Prostate gland (tissue), 2 donors: ENCODE data around the gene PPP4R3B. TPM values are rescaled to one million over a fixed set of nuclear protein-coding genes. Genes with fewer than 3 reads are reported as not detected.

Experiments used
- DNase-seq: peaks from one replicate; pipeline ENCODE4 v3.0.0-alpha.2; 2019; ENCODE audit warnings: low spot score
- H3K27ac ChIP-seq, 2 donors: fragments of 200-600 bp; sonication (generic); 2 replicates each; pipeline ENCODE4 v1.5.1; 2017 to 2019
- H3K27me3 ChIP-seq: fragments of 200-600 bp; sonication (generic); replicated peaks from 2 replicates; pipeline ENCODE4 v1.5.1; 2019; ENCODE audit not compliant: insufficient read depth
- H3K36me3 ChIP-seq, 2 donors: fragments of 200-600 bp; sonication (generic); 1 replicate in 1 of 2; 2 replicates in 1 of 2; pipeline versions ENCODE4 v1.5.1 to v1.8.1; 2017 to 2019
- H3K4me1 ChIP-seq: fragments of 200-600 bp; sonication (generic); replicated peaks from 2 replicates; pipeline ENCODE4 v1.5.1; 2019
- H3K4me3 ChIP-seq, 2 donors: fragments of 200-600 bp; sonication (generic); 2 replicates each; pipeline ENCODE4 v1.5.1; 2017 to 2019
- H3K9me3 ChIP-seq: fragments of 200-600 bp; sonication (generic); 2 replicates; pipeline ENCODE4 v1.5.1; 2017
- CTCF ChIP-seq, 4 experiments: fragments of 200-600 bp in 2 of 4; fragments of 450-650 bp in 2 of 4; sonication (generic) in 2 of 4; IDR thresholded peaks; 1 replicate in 3 of 4; 2 replicates in 1 of 4; pipeline ENCODE4 v1.5.1; 2016 to 2019; ENCODE audit warnings: antibody characterized with exemption in 4 of 4, mild to moderate bottlenecking in 2 of 4, moderate library complexity in 2 of 4
- POLR2A ChIP-seq: fragments of 450-650 bp; IDR thresholded peaks from one replicate; pipeline ENCODE4 v1.6.1; 2016; ENCODE audit warnings: antibody characterized with exemption, mild to moderate bottlenecking
- POLR2AphosphoS5 ChIP-seq: sonication (generic); formaldehyde crosslinking; IDR thresholded peaks from one replicate; pipeline ENCODE4 v1.6.1; 2017; ENCODE audit warnings: antibody characterized with exemption
- WGBS: methylation state at CpG from one replicate; pipeline ENCODE4 v1.1.5; 2018; 5-methylcytosine and 5-hydroxymethylcytosine counted together
- intact Hi-C: fragments of 100-400 bp; cut with DNase I; formaldehyde crosslinking; loops from one replicate; pipeline ENCODE4 v1.14.2; 2022
- total RNA-seq, 2 donors: library from RNA; depleted of rRNA; stranded (reverse); fragments of >200 nt; gene quantifications; one replicate each; pipeline ENCODE4 v1.1.0, GENCODE V29; 2016

PPP4R3B gene
- total RNA-seq, 2 donors from 2014 or later: 51.4 to 62.0 TPM

- no peaks in the 10 kb centered on the region for H3K36me3 ChIP-seq
- H3K27ac ChIP-seq: no peak overlapping the region
- no peak overlapping the region for H3K4me3 ChIP-seq
- no peak for TF ChIP-seq POLR2AphosphoS5
- TF ChIP-seq CTCF (IDR thresholded peaks at IDR 0.05): no peak
- TF ChIP-seq POLR2A: no peak
- intact Hi-C loops: no loop called here
- H3K4me1 ChIP-seq: no peaks in the 10 kb centered on the region
- H3K9me3 ChIP-seq: no peaks in the 10 kb centered on the region
- H3K27me3 ChIP-seq: no peaks in the 10 kb centered on the region
- DNase-seq: no peak
- 79% methylated on average over 8 of the region's 8 CpGs for WGBS
Measured at GRCh38 chr2:55609193-55609794, 8.1 kb downstream of the PPP4R3B start.

- TF ChIP-seq POLR2A (no peak), POLR2AphosphoS5 (no peak), CTCF (IDR thresholded peaks at IDR 0.05) (no peak)
- H3K27ac ChIP-seq: no peak overlapping the region
- no peak overlapping the region for H3K4me3 ChIP-seq
- intact Hi-C loops: no loop called here
- DNase-seq: no peak
- H3K36me3 ChIP-seq: no peaks in the 10 kb centered on the region
- H3K4me1 ChIP-seq: no peaks in the 10 kb centered on the region
- no peaks in the 10 kb centered on the region for H3K27me3 ChIP-seq
- WGBS: 96% methylated on average over 3 of the region's 3 CpGs
- no peaks in the 10 kb centered on the region for H3K9me3 ChIP-seq
Measured at GRCh38 chr2:55607717-55608116, 9.7 kb downstream of the PPP4R3B start.

GRCh38 chr2:55604027-55604565, 13.3 kb downstream of the PPP4R3B start:
- H3K9me3 ChIP-seq: no peaks in the 10 kb centered on the region
- no peaks in the 10 kb centered on the region for H3K36me3 ChIP-seq
- H3K27me3 ChIP-seq: no peaks in the 10 kb centered on the region
- no peak overlapping the region for H3K27ac ChIP-seq
- DNase-seq: no peak
- TF ChIP-seq CTCF (IDR thresholded peaks at IDR 0.05): no peak
- no peak for TF ChIP-seq POLR2A
- TF ChIP-seq POLR2AphosphoS5: no peak
- intact Hi-C loops: no loop called here
- H3K4me3 ChIP-seq: no peak overlapping the region
- no peaks in the 10 kb centered on the region for H3K4me1 ChIP-seq
- WGBS: 88% methylated on average over 1 of the region's 1 CpG

GRCh38 chr2:55601849-55602248, 15.6 kb downstream of the PPP4R3B start:
- no peak overlapping the region for H3K4me3 ChIP-seq
- no peaks in the 10 kb centered on the region for H3K9me3 ChIP-seq
- intact Hi-C loops: no loop called here
- H3K27ac ChIP-seq: no peak overlapping the region
- H3K27me3 ChIP-seq: no peaks in the 10 kb centered on the region
- H3K36me3 ChIP-seq: no peaks in the 10 kb centered on the region
- TF ChIP-seq POLR2A (no peak), POLR2AphosphoS5 (no peak), CTCF (IDR thresholded peaks at IDR 0.05) (no peak)
- no peaks in the 10 kb centered on the region for H3K4me1 ChIP-seq
- no peak for DNase-seq
